ENCODE measurements around the gene STAG1. TPM values are rescaled to one million over a fixed set of nuclear protein-coding genes. Genes with fewer than 3 reads are reported as not detected.

Gene STAG1
- total and polyA plus RNA-seq, 2 experiments from 2014 or later = 9.0 to 21.9 TPM

- Mint-ChIP-seq H3K9me3 (no peaks in the 10 kb centered on the region; the same call in 2 of the 3 replicates), H3K4me1 (peaks cover 15% of the 10 kb centered on the region; the same call in 2 of the 3 replicates), H3K4me3 (no peak overlapping the region), H3K27me3 (ENCODE audit: insufficient read depth, low read depth, poor library complexity) (peaks cover 3% of the 10 kb centered on the region), H3K36me3 (ENCODE audit: low read depth) (no peaks in the 10 kb centered on the region), H3K27ac (no peak overlapping the region)
- H3F3A ChIP-seq (replicated peaks; ENCODE audit: low read depth) = no peaks in the 10 kb centered on the region
- 0 out of 2 replicates have a peak overlapping the region, but pooled peaks have one; percentile 52 for H2AFZ ChIP-seq
- no peaks in the 10 kb centered on the region for H3K79me2 ChIP-seq (replicated peaks; ENCODE audit: insufficient read depth)
- H3K27me3 ChIP-seq (ENCODE audit: insufficient read depth) = no peaks in the 10 kb centered on the region
- H4K20me1 ChIP-seq (replicated peaks; ENCODE audit: insufficient read depth) = no peaks in the 10 kb centered on the region
- ATAC-seq (no peak), DNase-seq (ENCODE audit: low spot score) (no peak)
- H3K9me2 ChIP-seq (ENCODE audit: insufficient read depth) = no peaks in the 10 kb centered on the region
- no peak overlapping the region for H3K4me3 ChIP-seq
- H3K27ac ChIP-seq (ENCODE audit: low read depth) = no peak overlapping the region
- no peaks in the 10 kb centered on the region for H3K36me3 ChIP-seq (ENCODE audit: insufficient read depth)
- H3K4me1 ChIP-seq (ENCODE audit: insufficient read depth) = peaks cover 17% of the 10 kb centered on the region
- TF ChIP-seq ZNF462 (CRISPR knock-in tag; IDR thresholded peaks at IDR 0.05) = no peak
- TF ChIP-seq JUNB (IDR thresholded peaks at IDR 0.05; ENCODE audit: unreplicated experiment) = no peak
- TF ChIP-seq EZH2phosphoT487 (IDR thresholded peaks at IDR 0.05; ENCODE audit: unreplicated experiment) = no peak
- TF ChIP-seq CREB1 (CRISPR knock-in tag; IDR thresholded peaks at IDR 0.05; ENCODE audit: low read depth) = no peak
- TF ChIP-seq REST (IDR thresholded peaks at IDR 0.05; ENCODE audit: unreplicated experiment) = no peak
- TF ChIP-seq CTCF (conservative IDR thresholded peaks at IDR 0.05; ENCODE audit: low read depth in 2 of 2) = no peak
- TF ChIP-seq EZH2 (IDR thresholded peaks at IDR 0.05; ENCODE audit: low read depth, unreplicated experiment) = no peak
- no peak for TF ChIP-seq ETS1 (IDR thresholded peaks at IDR 0.05)
- no peak for TF ChIP-seq NANOG (IDR thresholded peaks at IDR 0.05; ENCODE audit: borderline replicate concordance)
- TF ChIP-seq ZNF114 (CRISPR knock-in tag; IDR thresholded peaks at IDR 0.05) = no peak
- TF ChIP-seq POLR2AphosphoS5 (IDR thresholded peaks at IDR 0.05; ENCODE audit: low read depth) = no peak
- TF ChIP-seq STAT1 (IDR thresholded peaks at IDR 0.05; ENCODE audit: unreplicated experiment) = no peak
- no peak for TF ChIP-seq ZNF331 (CRISPR knock-in tag; IDR thresholded peaks at IDR 0.05; ENCODE audit: low read depth)
- no peak overlapping the region for H3K4me2 ChIP-seq
Observed at GRCh38 chr3:136788154-136788553, 36.0 kb upstream of the STAG1 start.
